Thyroid gland (tissue), 4 donors: Measurements from ENCODE around the gene KRT76. TPM values are rescaled to one million over a fixed set of nuclear protein-coding genes. Genes with fewer than 3 reads are reported as not detected.

Experiments used
- DNase-seq, 2 donors: peaks; one replicate each; pipeline ENCODE4 v3.0.0-alpha.2; 2019
- H3K27ac ChIP-seq, 3 donors: fragments of 200-600 bp; sonication (generic); 1 replicate in 2 of 3; 2 replicates in 1 of 3; pipeline ENCODE4 v1.5.1; 2016 to 2019; ENCODE audit warnings: mild to moderate bottlenecking in 1 of 3, moderate library complexity in 1 of 3
- H3K27me3 ChIP-seq: fragments of 200-600 bp; sonication (generic); one replicate; pipeline ENCODE4 v1.5.1; 2019
- H3K36me3 ChIP-seq, 2 donors: fragments of 200-600 bp; sonication (generic); one replicate each; pipeline ENCODE4 v1.5.1; 2016 to 2019
- H3K4me1 ChIP-seq, 2 donors: fragments of 200-600 bp; sonication (generic); one replicate each; pipeline ENCODE4 v1.5.1; 2017 to 2019
- H3K4me3 ChIP-seq, 3 donors: fragments of 200-600 bp; sonication (generic); replicated peaks in 1 of 3; 1 replicate in 2 of 3; 2 replicates in 1 of 3; pipeline ENCODE4 v1.5.1; 2016; ENCODE audit warnings: mild to moderate bottlenecking in 1 of 3
- H3K9me3 ChIP-seq: fragments of 200-600 bp; sonication (generic); one replicate; pipeline ENCODE4 v1.5.1; 2017
- CTCF ChIP-seq, 6 experiments: fragments of 200-600 bp in 3 of 6; fragments of 450-650 bp in 3 of 6; sonication (generic) in 3 of 6; IDR thresholded peaks; one replicate each; pipeline ENCODE4 v1.5.1; 2016 to 2019; ENCODE audit warnings: antibody characterized with exemption in 6 of 6, mild to moderate bottlenecking in 2 of 6, inconsistent platforms in 1 of 6, moderate library complexity in 1 of 6
- POLR2A ChIP-seq, 2 donors: fragments of 450-650 bp; IDR thresholded peaks; one replicate each; pipeline ENCODE4 v1.6.1; 2017; ENCODE audit warnings: antibody characterized with exemption in 2 of 2, mild to moderate bottlenecking in 2 of 2, moderate library complexity in 1 of 2
- WGBS, 2 donors: methylation state at CpG; one replicate each; pipeline ENCODE4 v1.1.5; 2017; 5-methylcytosine and 5-hydroxymethylcytosine counted together
- intact Hi-C: fragments of 100-400 bp; cut with DNase I; formaldehyde crosslinking; loops from one replicate; pipeline ENCODE4 v1.15.1; 2023
- total RNA-seq, 4 donors: library from RNA; depleted of rRNA; stranded (reverse); fragments of >200 nt; gene quantifications; one replicate each; pipeline ENCODE4 v1.2.3, GENCODE V29; 2016

KRT76 gene
- total RNA-seq, 4 donors from 2014 or later = not detected

GRCh38 chr12:52819731-52820510 is 42.8 kb upstream of the KRT76 start:
- intact Hi-C loops = no loop called here
- 78 to 80% methylated on average over 7 of the region's 7 CpGs for WGBS, 2 donors
- Histone ChIP-seq H3K27me3 (no peaks in the 10 kb centered on the region), H3K27ac (no peak overlapping the region), H3K4me1 (peaks cover 0 to 4% of the 10 kb centered on the region in 2 donors), H3K4me3 (no peak overlapping the region), H3K9me3 (no peaks in the 10 kb centered on the region), H3K36me3 (no peaks in the 10 kb centered on the region)
- DNase-seq = no peak
- TF ChIP-seq POLR2A (IDR thresholded peaks at IDR 0.05) (no peak), CTCF (IDR thresholded peaks at IDR 0.05) (no peak)

DNA sequence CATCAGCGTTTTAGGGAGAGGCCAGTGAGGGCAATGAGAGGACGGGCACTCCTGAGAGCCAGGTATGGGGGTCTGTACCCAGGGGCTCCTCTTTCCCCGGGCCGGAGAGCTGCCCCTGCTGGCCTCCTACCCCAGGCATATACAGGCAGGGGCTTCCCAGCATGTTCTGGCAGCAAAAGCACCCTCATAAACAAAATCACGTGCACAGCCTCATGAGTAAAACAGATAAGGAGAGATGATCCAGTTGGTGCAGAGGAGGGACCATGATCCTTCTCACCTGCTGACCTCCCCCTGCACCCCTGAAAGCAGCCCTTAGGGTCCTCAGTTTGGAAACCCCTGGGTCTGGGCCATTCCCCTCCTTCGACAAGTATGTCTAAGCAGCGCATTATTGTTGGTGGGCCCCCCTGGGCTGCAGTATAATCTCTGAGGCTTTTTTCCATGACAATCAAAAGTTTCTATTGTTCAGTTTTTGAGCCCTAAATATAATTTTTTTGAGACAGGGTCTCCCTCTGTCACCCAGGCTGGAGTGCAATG is 41.8 kb upstream of the KRT76 start:
- Histone ChIP-seq H3K4me1 (peaks cover 3 to 8% of the 10 kb centered on the region in 2 donors), H3K27ac (no peak overlapping the region), H3K4me3 (no peak overlapping the region), H3K36me3 (no peaks in the 10 kb centered on the region), H3K9me3 (no peaks in the 10 kb centered on the region), H3K27me3 (no peaks in the 10 kb centered on the region)
- TF ChIP-seq POLR2A (IDR thresholded peaks at IDR 0.05) (no peak), CTCF (IDR thresholded peaks at IDR 0.05) (no peak)
- DNase-seq = no peak
- 67 to 73% methylated on average over 6 to 7 of the region's 7 CpGs for WGBS, 2 donors
- intact Hi-C loops = no loop called here

DNA sequence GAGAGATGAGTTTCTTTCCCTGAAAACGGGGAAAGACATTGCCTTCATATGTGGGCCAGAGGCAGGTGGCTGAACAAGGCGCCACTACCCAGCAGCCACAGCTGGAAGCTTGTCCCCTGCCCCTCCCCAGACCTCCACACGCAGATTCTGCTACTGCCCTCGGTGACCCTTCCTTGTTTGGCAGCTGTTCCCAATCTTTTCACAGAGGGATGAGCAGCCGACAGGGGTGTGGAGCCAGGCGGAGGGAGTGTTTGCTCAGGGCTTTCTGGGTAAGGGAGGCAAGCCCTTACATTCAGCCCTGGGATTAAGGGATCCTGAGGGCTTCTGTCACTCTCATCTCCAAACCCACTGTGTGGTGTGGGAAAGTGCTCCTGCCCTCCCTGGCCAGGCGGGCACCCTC is 41.2 kb upstream of the KRT76 start:
- no peak for TF ChIP-seq CTCF (IDR thresholded peaks at IDR 0.05)
- TF ChIP-seq POLR2A (IDR thresholded peaks at IDR 0.05) = no peak
- DNase-seq = no peak
- no peaks in the 10 kb centered on the region for H3K36me3 ChIP-seq
- H3K27ac ChIP-seq = no peak overlapping the region
- H3K27me3 ChIP-seq = no peaks in the 10 kb centered on the region
- H3K4me1 ChIP-seq = peaks cover 3 to 8% of the 10 kb centered on the region in 2 donors
- WGBS, 2 donors = 38 to 50% methylated on average over 6 to 7 of the region's 7 CpGs
- H3K9me3 ChIP-seq = no peaks in the 10 kb centered on the region
- no peak overlapping the region for H3K4me3 ChIP-seq
- intact Hi-C loops = no loop called here

- H3K9me3 ChIP-seq = no peaks in the 10 kb centered on the region
- DNase-seq = no peak
- intact Hi-C loops = no loop called here
- no peaks in the 10 kb centered on the region for H3K36me3 ChIP-seq
- H3K4me3 ChIP-seq = no peak overlapping the region
- 88 to 90% methylated on average over 2 of the region's 2 CpGs for WGBS, 2 donors
- no peak overlapping the region for H3K27ac ChIP-seq
- no peaks in the 10 kb centered on the region for H3K27me3 ChIP-seq
- no peak for TF ChIP-seq POLR2A (IDR thresholded peaks at IDR 0.05)
- TF ChIP-seq CTCF (IDR thresholded peaks at IDR 0.05) = no peak
- H3K4me1 ChIP-seq = peaks cover 3 to 8% of the 10 kb centered on the region in 2 donors
Measured at GRCh38 chr12:52817699-52818238, 40.6 kb upstream of the KRT76 start.
